GM04503 (cell line): ENCODE measurements around the gene NCOA1.
"Not testable (repeated sequence)": the region's sequence is repeated elsewhere in the genome, so short reads cannot be mapped to it uniquely, and the experiment has no call there.

Source experiments
- DNase-seq: peaks from one replicate; pipeline ENCODE4 v3.0.0-alpha.2; 2012; ENCODE audit warnings: low read depth

The NCOA1 gene

DNA sequence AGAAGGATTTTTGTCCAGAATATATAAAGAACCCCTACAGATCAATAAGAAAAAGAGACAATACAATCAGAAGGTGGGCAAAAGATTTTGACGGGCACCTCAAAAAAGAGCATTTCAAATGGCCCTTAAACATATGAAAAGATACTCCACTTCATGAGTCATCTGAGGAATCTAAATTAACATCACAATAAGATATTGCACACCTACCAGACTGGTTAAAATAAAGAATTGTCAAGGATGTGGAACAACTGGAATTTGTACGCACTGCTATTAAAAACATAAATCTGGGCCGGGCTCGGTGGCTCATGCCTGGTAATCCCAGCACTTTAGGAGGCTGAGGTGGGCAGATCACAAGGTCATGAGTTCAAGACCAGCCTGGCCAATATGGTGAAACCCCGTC lies 17.0 kb upstream of the NCOA1 start:
- no peak for DNase-seq

DNA sequence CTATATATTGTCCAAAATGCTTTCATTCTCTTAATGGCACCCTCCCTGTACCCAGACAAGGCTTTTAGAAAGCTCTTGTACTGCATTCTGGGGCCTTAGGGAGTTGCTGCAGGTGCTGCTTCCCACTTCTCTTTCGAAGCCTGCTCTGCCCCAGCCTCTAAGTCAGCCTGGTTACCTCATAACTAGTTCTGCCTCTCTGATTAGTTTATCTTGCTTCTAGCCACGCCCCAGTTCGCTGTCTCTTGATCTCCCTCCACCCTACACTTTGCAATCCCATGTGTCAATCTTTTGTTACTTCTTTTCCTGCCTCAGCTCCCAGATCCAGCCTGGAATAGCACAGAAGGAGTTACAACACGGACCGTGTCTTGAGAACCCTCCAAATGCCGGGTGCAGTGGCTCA lies 13.8 kb upstream of the NCOA1 start:
- no peak for DNase-seq

DNA sequence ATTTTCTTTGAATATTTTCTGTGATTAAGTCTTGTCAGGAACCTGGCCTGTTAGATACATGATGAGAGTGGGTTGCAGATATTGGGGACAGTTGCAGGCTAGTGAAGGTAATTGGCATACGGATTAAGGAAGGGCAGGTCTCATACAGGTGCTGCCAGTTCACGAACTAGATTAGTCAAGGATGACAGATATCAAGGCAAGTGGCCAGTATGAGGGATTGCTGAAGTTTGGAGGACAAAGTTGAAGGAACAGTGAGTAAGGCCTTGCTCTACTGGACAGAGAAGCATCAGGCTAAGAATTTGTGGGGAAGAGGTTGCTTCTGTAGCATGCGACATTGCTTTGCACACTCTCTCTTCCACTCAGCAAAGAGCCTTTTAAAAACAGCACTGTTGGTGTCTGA lies 12.8 kb upstream of the NCOA1 start:
- no peak for DNase-seq

DNA sequence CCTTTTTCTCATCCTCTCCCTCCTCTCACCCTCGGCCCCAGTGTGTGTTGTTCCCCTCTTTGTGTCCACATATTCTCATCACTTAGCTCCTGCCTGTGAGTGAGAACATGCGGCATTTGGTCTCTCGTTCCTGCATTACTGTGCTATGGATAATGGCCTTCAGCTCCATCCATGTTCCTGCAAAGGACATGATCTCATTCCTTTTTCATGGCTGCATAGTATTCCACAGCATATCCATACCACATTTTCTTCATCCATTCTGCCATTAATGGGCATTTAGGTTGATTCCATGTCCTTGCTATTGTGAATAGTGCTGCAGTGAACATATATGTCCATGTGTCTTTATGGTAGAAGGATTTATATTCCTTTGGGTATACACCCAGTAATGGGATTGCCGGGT lies 10.8 kb upstream of the NCOA1 start:
- DNase-seq, result no peak

DNA sequence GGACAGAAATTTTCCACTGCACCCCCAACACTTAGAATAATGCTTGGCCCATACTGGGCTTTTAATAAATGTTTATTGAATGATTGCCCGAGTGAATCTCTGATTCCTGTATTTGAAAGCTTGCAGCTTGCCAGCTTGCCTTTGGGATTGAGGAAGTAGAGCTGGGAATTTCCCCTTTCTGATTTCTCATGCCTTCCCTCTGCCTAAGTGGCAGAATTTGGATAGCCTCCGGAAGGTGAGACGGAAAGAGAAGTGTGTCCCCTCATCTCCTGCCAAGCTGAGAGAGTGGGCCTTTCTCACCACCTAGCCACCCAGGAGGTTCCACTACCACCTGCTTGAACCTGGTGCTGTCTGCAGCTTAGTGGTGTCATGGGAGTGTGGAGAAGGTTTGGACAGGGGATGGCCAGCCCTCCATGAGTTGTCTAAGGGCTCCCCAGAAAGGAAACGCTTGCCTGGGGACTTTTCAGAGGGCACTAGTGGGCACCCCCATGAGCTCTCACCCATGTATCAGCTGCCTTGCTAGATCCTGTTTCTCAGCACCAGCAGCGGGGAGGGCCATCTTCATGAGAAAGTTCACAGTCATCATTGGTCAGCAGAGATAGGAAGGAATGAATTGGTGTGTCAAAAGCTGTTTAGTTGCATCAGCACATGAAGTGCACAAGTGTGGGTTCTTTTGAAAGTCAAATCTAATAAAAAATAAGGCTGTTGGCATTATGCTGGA lies 8.6 kb upstream of the NCOA1 start:
- no peak for DNase-seq

DNA sequence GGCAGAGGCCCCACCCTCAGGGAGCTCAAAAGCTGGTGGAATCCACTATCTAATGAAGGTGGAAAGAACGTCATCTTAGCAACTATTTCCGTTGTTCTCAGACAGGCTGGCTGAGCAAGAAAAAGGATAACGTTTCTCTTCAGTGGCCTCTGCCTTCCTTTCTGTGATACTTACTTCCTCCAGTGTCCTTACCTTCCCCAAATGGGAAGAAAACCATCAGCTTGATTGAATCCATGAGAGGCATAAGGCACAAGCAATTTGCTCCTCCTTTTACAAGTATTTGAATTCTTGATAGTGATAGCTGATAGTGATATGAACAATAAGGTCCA lies 8.1 kb upstream of the NCOA1 start:
- DNase-seq, result no peak

DNA sequence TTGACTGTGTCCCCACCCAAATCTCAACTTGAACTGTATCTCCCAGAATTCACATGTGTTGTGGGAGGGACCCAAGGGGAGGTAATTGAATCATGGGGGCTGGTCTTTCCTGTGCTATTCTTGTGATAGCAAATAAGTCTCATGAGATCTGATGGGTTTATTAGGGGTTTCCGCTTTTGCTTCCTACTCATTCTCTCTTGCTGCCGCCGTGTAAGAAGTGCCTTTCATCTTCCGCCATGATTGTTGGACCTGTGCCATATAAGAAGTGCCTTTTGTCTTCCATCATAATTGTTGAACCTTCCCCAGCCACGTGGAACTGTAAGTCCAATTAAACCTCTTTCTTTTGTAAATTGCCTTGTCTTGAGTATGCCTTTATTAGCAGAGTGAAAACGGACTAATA lies 6.4 kb upstream of the NCOA1 start:
- not testable (repeated sequence) for DNase-seq

DNA sequence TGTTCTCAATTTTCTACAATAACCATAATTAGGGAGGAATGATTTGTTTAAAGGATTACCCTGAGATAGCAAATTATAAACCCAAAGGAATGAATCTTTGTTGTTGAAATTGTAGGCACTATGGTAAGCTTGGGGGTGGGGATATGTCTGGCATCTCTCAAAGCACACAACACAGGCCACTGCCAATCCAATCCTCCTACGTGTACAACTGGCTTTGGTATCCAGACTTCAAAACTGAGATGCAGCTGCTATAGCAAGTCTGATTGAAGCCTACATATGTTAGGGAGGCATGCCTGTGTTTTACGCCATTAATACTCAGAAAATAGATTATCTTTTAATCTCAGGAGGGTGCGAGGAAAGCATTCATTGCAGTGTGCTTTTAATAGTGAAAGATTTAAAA lies 5.9 kb upstream of the NCOA1 start:
- no peak for DNase-seq

DNA sequence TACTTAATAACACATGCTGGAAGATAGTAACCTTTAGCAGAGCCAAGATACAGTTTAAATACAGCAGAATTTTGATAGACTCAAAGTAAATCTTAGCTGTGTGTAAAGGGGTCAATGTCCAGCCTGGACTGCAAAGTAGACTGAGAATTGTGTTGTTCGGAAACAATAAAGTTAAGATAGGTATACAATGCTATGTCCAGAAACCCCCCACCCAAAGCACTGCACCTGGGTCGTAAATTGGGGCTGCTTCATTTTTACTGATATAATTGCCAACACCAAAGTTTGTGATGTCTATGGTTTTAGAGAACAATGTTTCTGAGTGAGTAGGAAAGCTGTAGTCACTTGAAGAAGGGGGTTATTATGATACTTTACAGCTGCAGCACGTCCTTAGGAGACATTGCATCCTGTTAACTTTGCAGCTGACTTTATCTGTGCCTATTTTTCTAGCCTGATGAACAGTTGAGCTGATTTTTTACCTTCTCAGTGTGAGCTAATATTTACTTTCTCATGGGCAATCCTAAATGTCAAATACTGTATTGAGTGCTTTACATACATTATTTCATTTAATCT lies 4.3 kb upstream of the NCOA1 start:
- no peak for DNase-seq

DNA sequence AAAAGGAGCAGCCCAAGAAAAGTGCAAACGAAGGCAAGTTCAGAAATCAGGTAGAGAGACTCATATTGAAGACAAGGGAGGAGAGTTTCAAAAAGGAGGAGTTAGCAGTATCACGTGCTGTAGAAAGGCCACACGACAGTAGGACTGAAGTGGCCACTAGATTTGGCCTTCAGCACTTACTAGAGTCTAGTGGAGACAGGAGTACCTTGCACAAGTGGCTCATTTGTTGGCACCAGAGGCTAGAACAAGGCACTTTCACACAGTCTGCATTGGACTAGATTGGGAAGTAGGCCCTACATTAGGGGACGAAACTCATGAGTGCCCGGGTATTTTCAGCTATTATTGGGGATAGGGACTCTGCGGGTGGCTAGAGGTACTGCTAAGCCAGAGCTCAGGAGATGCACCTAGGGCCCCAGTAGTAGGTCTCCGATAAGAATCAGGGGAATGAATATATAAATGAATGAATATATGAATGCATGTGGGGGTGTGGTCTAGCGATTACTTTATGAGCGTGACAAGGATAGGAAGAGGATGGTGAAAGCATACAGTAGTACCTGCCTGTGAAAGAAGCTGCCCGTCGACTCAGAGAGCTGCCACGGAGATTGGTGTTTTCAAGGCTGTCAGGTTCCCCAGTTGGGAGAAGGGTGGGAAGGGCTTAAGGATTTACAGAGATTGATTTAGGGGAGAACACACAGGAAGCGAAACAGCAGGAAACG lies 1.4 kb upstream of the NCOA1 start:
- DNase-seq, result no peak

DNA sequence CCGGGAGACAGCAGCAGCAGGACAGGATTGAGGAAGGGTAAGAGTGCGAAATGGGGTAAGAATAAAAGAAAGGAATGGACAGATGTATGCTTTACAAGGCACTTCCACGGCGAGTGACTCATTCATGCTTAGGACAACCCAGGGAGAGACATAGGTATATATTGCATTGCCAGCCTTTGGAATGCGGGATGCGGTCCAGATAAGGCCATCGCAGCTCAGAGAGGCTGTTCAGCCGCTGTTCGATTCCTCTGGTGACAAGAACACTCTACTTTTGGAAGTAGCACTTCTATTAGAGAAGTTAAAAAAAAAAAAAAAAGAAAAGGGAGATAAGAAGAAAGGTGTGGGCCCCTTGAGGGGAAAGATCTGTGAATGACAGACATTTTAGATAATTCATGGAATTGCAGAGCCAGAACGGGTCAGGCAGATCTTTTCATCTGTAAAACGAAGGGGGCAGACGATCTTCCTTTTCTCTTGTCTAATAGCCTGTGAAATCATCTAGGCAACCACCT lies 819 bp upstream of the NCOA1 start:
- DNase-seq, result no peak

DNA sequence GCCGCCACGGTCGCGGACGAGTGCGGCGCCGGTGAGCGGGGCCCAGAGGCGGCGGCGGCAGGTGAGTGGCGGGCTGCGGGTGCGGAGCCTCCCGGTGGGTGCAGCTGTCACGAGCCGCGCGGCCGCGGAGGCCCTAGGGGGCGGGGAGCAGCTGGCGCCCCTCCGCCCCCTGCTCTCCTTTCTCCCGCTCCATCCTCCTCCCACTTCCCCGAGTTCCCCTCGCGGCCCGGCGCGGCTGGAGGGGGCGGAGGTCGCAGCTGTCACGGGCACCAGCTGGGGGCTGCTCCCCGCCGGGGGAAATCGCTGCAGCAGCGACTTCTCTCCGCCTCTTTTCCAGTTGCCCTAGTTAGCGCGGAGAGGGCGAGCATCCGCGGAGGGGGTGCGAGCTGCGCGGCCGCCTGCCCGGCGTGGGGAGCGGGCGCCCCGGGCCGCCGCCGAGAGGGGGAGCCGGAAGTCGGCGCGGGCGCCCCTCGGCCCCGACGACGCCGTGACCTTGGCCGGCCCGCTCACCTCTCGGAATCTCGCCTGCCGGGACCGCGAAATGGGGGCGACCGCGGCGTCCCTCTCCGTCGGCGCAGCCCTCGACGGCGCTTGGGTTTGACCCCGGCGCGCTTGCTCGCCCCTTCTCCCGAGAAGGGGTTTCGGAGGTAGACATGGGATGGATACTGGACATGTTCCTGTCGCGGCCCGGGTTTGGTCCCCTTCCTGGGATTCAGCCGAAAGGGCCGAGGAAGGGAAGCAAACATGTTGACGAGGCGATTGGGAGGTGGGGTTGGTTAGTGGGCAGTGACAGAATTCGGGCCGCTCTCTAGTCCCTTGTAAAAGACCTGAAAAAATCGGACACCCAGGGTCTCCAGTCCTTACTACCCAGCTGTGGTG lies 727 bp downstream of the NCOA1 start:
- DNase-seq, result no peak

DNA sequence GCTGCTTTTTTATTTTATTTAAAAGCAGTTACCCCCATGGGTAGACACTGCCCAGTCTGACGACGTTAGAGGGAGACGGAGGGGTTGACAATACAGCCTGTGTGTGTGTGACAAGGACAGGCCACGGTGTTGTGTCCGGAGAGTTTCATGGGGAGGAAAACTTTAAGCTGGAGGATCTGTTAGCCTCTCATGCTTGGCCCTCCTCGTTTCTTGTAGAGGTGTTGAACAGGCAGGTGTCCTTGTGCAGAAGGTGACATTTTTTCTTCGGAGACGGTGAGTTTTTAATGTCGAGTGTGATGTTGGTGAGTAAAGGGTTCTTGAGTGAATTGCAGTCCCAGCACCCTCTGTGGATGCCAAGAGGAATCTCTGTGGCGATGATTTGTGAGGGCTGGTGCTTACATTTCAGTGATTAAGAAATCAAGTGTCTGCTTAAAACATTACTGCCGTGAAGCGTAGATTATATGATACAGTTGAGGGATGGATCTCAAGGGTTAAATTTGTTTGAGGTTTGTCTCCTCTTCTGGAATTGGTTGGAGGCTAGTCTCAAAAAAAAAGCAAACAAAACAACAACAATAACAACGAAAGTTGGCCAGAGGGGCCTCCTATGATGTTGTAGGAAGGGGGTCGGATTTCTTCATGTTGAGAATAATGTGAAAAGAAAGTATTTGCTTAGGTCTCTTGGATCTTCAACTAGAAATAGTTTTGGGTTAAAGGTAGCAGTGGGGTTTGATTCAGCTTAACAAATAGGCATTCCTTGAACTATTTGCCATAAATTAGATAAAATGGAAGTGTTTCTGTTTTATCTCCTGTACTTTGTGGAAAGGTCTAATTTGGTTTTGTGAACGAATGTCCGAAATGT lies 1.6 kb downstream of the NCOA1 start:
- no peak for DNase-seq

DNA sequence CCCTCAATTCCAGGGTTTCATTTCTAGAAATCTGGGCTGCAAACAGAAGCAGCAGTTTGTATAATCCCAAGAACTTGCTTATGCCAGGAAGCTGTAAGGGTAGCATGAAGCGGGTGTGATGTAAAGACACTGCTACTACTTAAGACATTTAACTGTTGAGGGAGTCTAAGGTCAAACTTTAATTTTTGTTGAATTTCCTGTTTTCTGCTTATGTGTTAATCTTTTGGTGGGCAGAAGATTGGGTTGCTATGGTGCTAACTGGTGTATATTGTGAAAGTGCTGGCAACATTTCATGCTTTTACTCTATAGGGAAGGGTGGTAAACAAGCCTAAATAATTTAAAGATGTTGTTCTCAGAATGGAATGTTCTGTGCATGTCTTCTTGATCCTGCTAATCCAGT lies 2.7 kb downstream of the NCOA1 start:
- no peak for DNase-seq

DNA sequence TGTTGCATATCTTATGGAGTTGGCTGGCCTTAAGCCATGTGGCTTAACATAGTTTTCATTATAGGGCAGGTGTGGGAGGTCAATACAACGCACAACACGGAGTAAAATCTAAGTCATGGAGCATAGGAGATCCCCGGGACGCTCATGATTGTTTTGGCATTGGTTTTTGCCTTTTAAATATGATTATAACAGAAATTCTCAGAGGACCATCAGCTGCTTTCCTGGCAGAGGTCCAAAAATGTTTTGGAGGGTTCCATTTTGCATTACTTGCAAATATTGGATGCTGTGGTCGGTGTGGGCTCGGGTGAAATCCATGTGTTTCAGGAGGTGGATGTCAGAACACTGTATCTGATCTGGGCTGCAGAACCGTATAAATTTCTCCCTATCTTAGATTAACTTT lies 3.4 kb downstream of the NCOA1 start:
- no peak for DNase-seq

DNA sequence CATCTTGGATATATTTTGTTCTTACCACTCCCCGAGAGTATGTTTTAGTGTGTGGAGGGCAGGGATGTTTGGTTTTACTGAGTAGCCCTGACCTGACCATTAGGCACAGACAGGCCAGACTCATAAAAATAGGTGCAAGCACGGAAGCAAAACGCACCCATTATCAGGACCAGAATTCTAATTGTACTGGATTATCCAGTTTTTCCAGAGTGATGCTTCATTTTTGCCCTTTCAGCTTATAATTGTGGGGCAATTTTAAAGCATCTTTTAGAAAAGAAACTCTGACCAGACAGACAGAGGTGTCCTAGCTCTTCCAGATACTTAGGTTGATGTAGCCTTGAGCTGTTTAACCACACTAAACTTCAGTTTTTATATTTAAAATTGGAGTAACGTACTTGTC lies 4.4 kb downstream of the NCOA1 start:
- DNase-seq, result no peak

DNA sequence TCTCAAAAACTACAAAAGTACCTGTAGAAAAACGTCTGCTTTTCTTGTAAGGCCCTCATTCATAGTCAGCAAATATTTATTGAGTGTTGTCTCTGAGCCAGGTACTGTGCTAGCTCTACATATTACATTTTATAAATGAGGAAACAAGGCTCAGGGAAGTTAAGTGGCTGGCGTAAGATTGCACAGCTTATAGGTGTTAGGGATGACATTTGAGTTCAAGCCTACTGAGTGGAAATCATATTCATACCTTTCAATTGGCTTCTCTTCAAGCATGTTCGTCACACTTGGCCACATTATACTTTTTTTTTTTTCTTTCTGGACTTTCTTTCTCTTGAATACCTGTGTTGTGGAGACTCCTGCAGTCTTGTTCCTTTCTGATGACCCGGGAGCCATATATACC lies 5.9 kb downstream of the NCOA1 start:
- no peak for DNase-seq

DNA sequence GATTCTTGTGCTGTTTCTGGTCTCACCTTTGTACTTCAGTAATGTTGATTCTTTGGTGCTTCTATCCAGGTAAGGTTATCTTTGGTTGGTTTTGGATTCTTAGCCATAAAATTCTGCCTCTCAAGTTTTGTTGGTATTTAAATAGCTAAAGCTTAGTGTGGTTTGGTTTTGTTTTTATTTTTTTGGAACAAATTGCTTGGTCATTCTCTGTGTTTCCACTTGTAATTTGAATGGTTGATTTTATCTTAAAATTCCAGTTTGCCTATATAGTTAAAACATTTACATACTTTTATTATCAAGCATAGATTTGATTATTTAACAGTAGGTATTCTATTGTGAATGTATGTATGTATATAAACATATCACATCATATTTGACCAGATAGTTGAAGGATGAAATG lies 6.6 kb downstream of the NCOA1 start:
- DNase-seq, result no peak

DNA sequence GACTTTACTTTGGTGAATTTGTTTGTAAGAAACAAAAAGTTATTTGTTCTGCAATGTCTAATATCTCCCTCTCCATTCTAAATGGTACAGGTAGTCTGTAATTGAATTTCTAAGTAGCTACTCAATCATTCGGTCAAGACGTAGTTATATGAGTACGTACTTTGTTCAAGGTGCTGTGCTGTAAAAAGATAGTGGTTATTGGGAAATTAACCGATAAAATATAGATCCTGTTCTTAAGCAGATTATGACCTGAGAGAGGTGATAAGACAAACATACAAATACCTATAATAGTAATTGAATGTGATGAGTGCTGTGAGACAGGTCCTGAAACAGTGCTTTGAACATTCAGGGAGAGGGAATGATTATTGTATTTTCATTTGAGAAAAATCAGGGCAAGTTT lies 7.1 kb downstream of the NCOA1 start:
- DNase-seq, result no peak

DNA sequence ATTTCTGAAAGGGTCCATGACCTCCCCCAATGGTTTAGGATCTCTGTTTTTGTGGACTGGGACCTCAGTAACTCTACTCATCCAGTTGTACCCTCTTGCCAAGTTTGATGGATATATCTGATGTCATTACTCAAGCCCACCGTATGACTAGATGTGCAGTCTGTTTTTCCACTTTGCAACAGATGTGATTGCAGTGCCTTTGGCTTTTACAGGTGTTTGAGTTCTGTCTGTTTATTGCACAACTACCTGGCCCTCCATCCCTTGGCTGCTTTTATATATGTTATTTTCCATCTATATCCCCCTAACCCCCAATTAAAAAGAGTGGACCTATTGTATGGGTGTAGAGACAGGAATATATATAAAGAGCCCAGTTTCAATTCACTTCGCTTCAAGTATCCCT lies 10.8 kb downstream of the NCOA1 start:
- no peak for DNase-seq

DNA sequence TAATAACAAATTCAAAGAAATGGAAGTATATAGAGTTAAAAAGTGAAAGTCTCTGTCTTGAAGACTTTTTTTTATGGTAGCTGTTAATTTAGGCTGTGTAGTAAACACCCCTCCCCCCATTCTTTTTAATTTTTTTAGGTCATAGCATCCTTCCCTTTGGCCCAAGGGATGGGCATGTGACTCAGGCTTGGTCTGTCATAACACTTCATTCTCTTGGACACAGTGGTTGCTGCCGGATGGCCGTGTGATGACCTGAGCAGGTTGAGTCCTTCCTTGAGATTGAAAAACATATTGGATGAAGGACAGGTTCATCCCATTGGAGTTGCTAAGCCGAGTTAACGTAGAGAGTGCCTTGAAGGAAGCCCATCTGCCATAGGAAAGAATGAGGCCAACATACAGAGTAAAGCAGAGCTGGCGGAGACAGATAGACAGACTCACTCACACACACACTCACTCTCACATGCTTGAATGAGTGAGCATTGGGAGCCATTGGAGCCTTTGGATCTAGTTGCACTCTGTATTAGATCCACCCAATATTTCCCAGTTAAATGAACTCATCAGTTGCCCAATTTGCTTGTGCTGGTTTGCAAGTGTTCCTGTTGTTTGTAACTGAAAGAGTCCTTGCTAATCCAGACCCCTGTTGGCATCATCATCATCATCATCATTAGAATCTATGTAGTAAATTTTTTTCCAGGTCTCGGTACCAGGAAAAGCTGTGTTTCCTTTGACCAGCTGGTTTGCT lies 14.7 kb downstream of the NCOA1 start:
- no peak for DNase-seq
